Measurements from ENCODE around the gene MMUT. TPM values are rescaled to one million over a fixed set of nuclear protein-coding genes. Genes with fewer than 3 reads are reported as not detected.
A peak's percentile ranks its signal among the peaks of the same experiment; 100 is the strongest.

MMUT gene
- total and polyA plus RNA-seq, 4 donors, result 42.3 to 54.2 (median 45.3) TPM

GRCh38 chr6:49509342-49509741 is 46.3 kb upstream of the MMUT start:
- 71% methylated on average over 3 of the region's 3 CpGs for WGBS
- no peaks in the 10 kb centered on the region for H3K9me3 ChIP-seq (ENCODE audit: control insufficient read depth in 4 of 4, low read length in 3 of 4)

DNA sequence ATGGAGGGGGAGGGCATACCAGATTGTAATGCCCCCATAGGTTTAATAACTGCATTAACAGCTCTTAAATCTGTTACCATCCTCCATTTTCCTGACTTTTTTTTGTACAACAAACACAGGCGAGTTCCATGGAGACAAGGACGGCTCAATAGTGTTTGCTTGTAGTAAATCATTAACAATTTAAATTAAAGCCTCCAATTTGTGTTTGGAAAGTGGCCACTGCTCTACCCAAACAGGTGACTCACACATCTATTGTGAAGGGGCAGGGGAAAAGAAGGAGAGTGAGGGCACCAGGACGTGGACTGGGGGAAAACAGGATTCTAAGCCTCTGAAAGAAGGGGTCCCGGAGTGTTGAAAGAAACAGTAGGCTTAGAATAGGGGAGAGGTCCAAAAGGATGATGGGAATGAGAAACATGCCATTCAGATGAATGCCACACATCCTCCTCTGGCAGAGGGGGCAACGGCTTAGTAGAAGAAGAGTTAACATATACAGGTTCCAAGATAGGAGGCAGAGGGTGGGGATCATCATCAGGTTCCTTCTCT is 43.6 kb upstream of the MMUT start:
- H3K4me3 ChIP-seq (ENCODE audit: low read depth in 1 of 3, low read length in 3 of 3), result no peak overlapping the region
- no peaks in the 10 kb centered on the region for H3K27me3 ChIP-seq (ENCODE audit: control insufficient read depth in 4 of 4, insufficient read depth in 4 of 4, low read length in 3 of 4)
- H3K9ac ChIP-seq (ENCODE audit: low read depth in 1 of 2, low read length in 2 of 2), result no peak overlapping the region
- H3K4me1 ChIP-seq (ENCODE audit: control insufficient read depth in 4 of 4, insufficient read depth in 4 of 4, low read length in 3 of 4), result peaks cover 0 to 22% (median 11%) of the 10 kb centered on the region in 4 donors
- no peaks in the 10 kb centered on the region for H3K36me3 ChIP-seq (ENCODE audit: control insufficient read depth in 4 of 4, insufficient read depth in 3 of 4, low read depth in 1 of 4, low read length in 3 of 4)
- peak overlapping the region; percentile 31 to 37 for H3K27ac ChIP-seq (ENCODE audit: low read depth in 1 of 2, low read length in 2 of 2)
- DNase-seq (ENCODE audit: low spot score), result no peak
- H3K9me3 ChIP-seq (ENCODE audit: control insufficient read depth in 4 of 4, low read length in 3 of 4), result no peaks in the 10 kb centered on the region
- WGBS, result 46% methylated on average over 5 of the region's 5 CpGs
- TF ChIP-seq GABPA (IDR thresholded peaks at IDR 0.05 in 1 of 2, conservative IDR thresholded peaks at IDR 0.05 in 1 of 2) (peak in 1 of 2 donors; percentile 21), HNF4G (IDR thresholded peaks at IDR 0.05) (no peak), RXRA (IDR thresholded peaks at IDR 0.05) (peak in 1 of 2 donors; percentile 36), HNF4A (conservative IDR thresholded peaks at IDR 0.05) (peak; percentile 22 to 48), YY1 (IDR thresholded peaks at IDR 0.05) (peak; percentile 88), SP1 (IDR thresholded peaks at IDR 0.05) (peak; percentile 51), FOXA1 (IDR thresholded peaks at IDR 0.05) (no peak), REST (IDR thresholded peaks at IDR 0.05) (peak; percentile 28), EGR1 (IDR thresholded peaks at IDR 0.05; ENCODE audit: low read depth in 2 of 2) (no peak), JUND (IDR thresholded peaks at IDR 0.05) (peak; percentile 55 to 74), RAD21 (IDR thresholded peaks at IDR 0.05) (peak in 1 of 2 donors; percentile 12), MAX (IDR thresholded peaks at IDR 0.05) (no peak), FOXA2 (IDR thresholded peaks at IDR 0.05) (no peak)
- TF ChIP-seq, protein P1, sequence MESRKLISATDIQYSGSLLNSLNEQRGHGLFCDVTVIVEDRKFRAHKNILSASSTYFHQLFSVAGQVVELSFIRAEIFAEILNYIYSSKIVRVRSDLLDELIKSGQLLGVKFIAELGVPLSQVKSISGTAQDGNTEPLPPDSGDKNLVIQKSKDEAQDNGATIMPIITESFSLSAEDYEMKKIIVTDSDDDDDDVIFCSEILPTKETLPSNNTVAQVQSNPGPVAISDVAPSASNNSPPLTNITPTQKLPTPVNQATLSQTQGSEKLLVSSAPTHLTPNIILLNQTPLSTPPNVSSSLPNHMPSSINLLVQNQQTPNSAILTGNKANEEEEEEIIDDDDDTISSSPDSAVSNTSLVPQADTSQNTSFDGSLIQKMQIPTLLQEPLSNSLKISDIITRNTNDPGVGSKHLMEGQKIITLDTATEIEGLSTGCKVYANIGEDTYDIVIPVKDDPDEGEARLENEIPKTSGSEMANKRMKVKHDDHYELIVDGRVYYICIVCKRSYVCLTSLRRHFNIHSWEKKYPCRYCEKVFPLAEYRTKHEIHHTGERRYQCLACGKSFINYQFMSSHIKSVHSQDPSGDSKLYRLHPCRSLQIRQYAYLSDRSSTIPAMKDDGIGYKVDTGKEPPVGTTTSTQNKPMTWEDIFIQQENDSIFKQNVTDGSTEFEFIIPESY (IDR thresholded peaks at IDR 0.05), result no peak
- TF ChIP-seq, protein P2, sequence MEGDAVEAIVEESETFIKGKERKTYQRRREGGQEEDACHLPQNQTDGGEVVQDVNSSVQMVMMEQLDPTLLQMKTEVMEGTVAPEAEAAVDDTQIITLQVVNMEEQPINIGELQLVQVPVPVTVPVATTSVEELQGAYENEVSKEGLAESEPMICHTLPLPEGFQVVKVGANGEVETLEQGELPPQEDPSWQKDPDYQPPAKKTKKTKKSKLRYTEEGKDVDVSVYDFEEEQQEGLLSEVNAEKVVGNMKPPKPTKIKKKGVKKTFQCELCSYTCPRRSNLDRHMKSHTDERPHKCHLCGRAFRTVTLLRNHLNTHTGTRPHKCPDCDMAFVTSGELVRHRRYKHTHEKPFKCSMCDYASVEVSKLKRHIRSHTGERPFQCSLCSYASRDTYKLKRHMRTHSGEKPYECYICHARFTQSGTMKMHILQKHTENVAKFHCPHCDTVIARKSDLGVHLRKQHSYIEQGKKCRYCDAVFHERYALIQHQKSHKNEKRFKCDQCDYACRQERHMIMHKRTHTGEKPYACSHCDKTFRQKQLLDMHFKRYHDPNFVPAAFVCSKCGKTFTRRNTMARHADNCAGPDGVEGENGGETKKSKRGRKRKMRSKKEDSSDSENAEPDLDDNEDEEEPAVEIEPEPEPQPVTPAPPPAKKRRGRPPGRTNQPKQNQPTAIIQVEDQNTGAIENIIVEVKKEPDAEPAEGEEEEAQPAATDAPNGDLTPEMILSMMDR (IDR thresholded peaks at IDR 0.05; ENCODE audit: low read depth, low read length, missing input control), result no peak

More at GRCh38 chr6:49509342-49509741, 46.3 kb upstream of the MMUT start:
- H3K27me3 ChIP-seq (ENCODE audit: control insufficient read depth in 4 of 4, insufficient read depth in 4 of 4, low read length in 3 of 4), result no peaks in the 10 kb centered on the region
- H3K4me1 ChIP-seq (ENCODE audit: control insufficient read depth in 4 of 4, insufficient read depth in 4 of 4, low read length in 3 of 4), result peaks cover 0 to 37% (median 29%) of the 10 kb centered on the region in 4 donors
- DNase-seq (ENCODE audit: low spot score), result no peak
- no peak overlapping the region for H3K27ac ChIP-seq (ENCODE audit: low read depth in 1 of 2, low read length in 2 of 2)
- TF ChIP-seq, protein P1 (IDR thresholded peaks at IDR 0.05), result no peak
- TF ChIP-seq, protein P2 (IDR thresholded peaks at IDR 0.05; ENCODE audit: low read depth, low read length, missing input control), result no peak
- TF ChIP-seq MAX (IDR thresholded peaks at IDR 0.05), result no peak
- H3K9ac ChIP-seq (ENCODE audit: low read depth in 1 of 2, low read length in 2 of 2), result no peak overlapping the region
- no peaks in the 10 kb centered on the region for H3K36me3 ChIP-seq (ENCODE audit: control insufficient read depth in 4 of 4, insufficient read depth in 3 of 4, low read depth in 1 of 4, low read length in 3 of 4)
- H3K4me3 ChIP-seq (ENCODE audit: low read depth in 1 of 3, low read length in 3 of 3), result no peak overlapping the region

Data from liver (tissue), 9 donors.